HCT116 (cell line): Measurements from ENCODE around the gene MAP1LC3C. TPM values are rescaled to one million over a fixed set of nuclear protein-coding genes. Genes with fewer than 3 reads are reported as not detected.

Experiments
- ATAC-seq: fragments of 200-7000 bp; cut with Tn5 transposase; 2 replicates; pipeline ENCODE4 v1.9.1; 2020; ENCODE audit warnings: mild to moderate bottlenecking, moderate library complexity
- BruUV-seq: library from RNA; stranded (reverse); fragments of 400-500 nt; replicated peaks from 2 replicates; lab custom pipeline; 2021; lab: Mats Ljungman, UMichigan
- CTCF ChIA-PET: fragments of 300-600 bp; sonication (Branson Sonifier 250); formaldehyde crosslinking; loops from one replicate; lab custom pipeline; 2021; ENCODE audit warnings: antibody characterized with exemption; lab: Charles Lee
- POLR2A ChIA-PET: fragments of 300-600, 350-600 bp; sonication (Branson Sonifier 250); formaldehyde crosslinking; loops from one replicate; lab custom pipeline; 2021; ENCODE audit warnings: antibody characterized with exemption; lab: Charles Lee
- RAD21 ChIA-PET, 2 experiments: fragments of 300-600 bp; sonication (Branson Sonifier 250); formaldehyde crosslinking; loops; one replicate each; lab custom pipeline; 2023; ENCODE audit warnings: low total read pairs in 2 of 2; ENCODE audit not compliant: uncharacterized antibody in 2 of 2, unreplicated experiment in 2 of 2, low non-redundant PET in 1 of 2; lab: Charles Lee
- DNase-seq: peaks from one replicate; pipeline ENCODE4 v3.0.0-alpha.2; 2010; ENCODE audit warnings: low read depth, low spot score
- H2AFZ ChIP-seq: fragments of 200-600 bp; shearing (Covaris generic), sonication (generic); 2 replicates; pipeline ENCODE4 v1.6.1; 2017; ENCODE audit warnings: low read depth, mixed run types, mixed read lengths, antibody characterized with exemption, low read length; ENCODE audit not compliant: poor library complexity, severe bottlenecking
- H3K27ac ChIP-seq: 2 replicates; pipeline ENCODE4 v1.5.1; 2012; ENCODE audit warnings: low read depth, low read length
- H3K27me3 ChIP-seq: fragments of 200-600 bp; sonication (generic); 2 replicates; pipeline ENCODE4 v1.6.1; 2016; ENCODE audit warnings: mixed run types, low read length, mixed read lengths; ENCODE audit not compliant: insufficient read depth
- H3K36me3 ChIP-seq, 2 experiments: fragments of 200-500 bp in 1 of 2; fragments of 200-600 bp in 1 of 2; sonication (Bioruptor generic) in 1 of 2; sonication (generic) in 1 of 2; 2 replicates each; pipeline versions ENCODE4 v1.5.1 to v1.6.1; 2014 to 2016; ENCODE audit warnings: low read length in 2 of 2, inconsistent platforms in 1 of 2, mixed read lengths in 1 of 2, mixed run types in 1 of 2; ENCODE audit not compliant: insufficient read depth in 2 of 2, control insufficient read depth in 1 of 2
- H3K4me1 ChIP-seq, 2 experiments: fragments of 200-600 bp in 1 of 2; sonication (generic) in 1 of 2; 2 replicates each; pipeline versions ENCODE4 v1.5.1 to v1.6.1; 2012 to 2017; ENCODE audit warnings: low read length in 2 of 2, inconsistent platforms in 1 of 2, mild to moderate bottlenecking in 1 of 2, mixed read lengths in 1 of 2, mixed run types in 1 of 2, moderate library complexity in 1 of 2; ENCODE audit not compliant: insufficient read depth in 2 of 2, control insufficient read depth in 1 of 2
- H3K4me2 ChIP-seq: fragments of 200-600 bp; sonication (generic); 2 replicates; pipeline ENCODE4 v1.6.1; 2017; ENCODE audit warnings: mixed run types, low read length, mixed read lengths
- H3K4me3 ChIP-seq, 2 experiments: fragments of 200-600 bp in 1 of 2; sonication (generic) in 1 of 2; replicated peaks in 1 of 2; 2 replicates each; pipeline ENCODE4 v1.5.1; 2011 to 2016; ENCODE audit warnings: low read length in 2 of 2, control low read depth in 1 of 2, low read depth in 1 of 2, mild to moderate bottlenecking in 1 of 2, mixed read lengths in 1 of 2, mixed run types in 1 of 2
- H3K79me2 ChIP-seq: fragments of 200-600 bp; sonication (generic); 2 replicates; pipeline ENCODE4 v1.6.1; 2017; ENCODE audit warnings: mild to moderate bottlenecking, mixed run types, low read length, moderate library complexity, mixed read lengths; ENCODE audit not compliant: insufficient read depth
- H3K9ac ChIP-seq: fragments of 200-600 bp; sonication (generic); 2 replicates; pipeline ENCODE4 v1.6.1; 2016; ENCODE audit warnings: low read length, mixed read lengths
- H3K9me2 ChIP-seq: fragments of 200-600 bp; sonication (generic), shearing (Covaris generic); 2 replicates; pipeline ENCODE4 v1.6.1; 2017; ENCODE audit warnings: mixed run types, mild to moderate bottlenecking, moderate library complexity; ENCODE audit not compliant: insufficient read depth
- H3K9me3 ChIP-seq, 2 experiments: fragments of 200-500 bp in 1 of 2; fragments of 200-600 bp in 1 of 2; sonication (Bioruptor generic) in 1 of 2; sonication (generic) in 1 of 2; 2 replicates each; pipeline ENCODE4 v1.6.1; 2014 to 2017; ENCODE audit warnings: low read length in 2 of 2, mixed read lengths in 2 of 2, inconsistent platforms in 1 of 2, low read depth in 1 of 2, mild to moderate bottlenecking in 1 of 2, mixed run types in 1 of 2, moderate library complexity in 1 of 2; ENCODE audit not compliant: control insufficient read depth in 1 of 2, insufficient read depth in 1 of 2
- H4K20me1 ChIP-seq: fragments of 200-600 bp; sonication (generic), shearing (Covaris generic); 2 replicates; pipeline ENCODE4 v1.6.1; 2017; ENCODE audit warnings: mixed run types, mild to moderate bottlenecking, moderate library complexity; ENCODE audit not compliant: insufficient read depth
- CEBPB ChIP-seq: IDR thresholded peaks from 2 replicates; pipeline ENCODE4 v1.6.1; 2012; ENCODE audit warnings: low read depth
- FOSL1 ChIP-seq: IDR thresholded peaks from 2 replicates; pipeline ENCODE4 v1.6.1; 2012; ENCODE audit warnings: low read depth
- POLR2A ChIP-seq: IDR thresholded peaks from 2 replicates; pipeline ENCODE4 v1.7.0; 2011; ENCODE audit warnings: borderline replicate concordance; ENCODE audit not compliant: insufficient read depth, insufficient read length; ENCODE audit errors: extremely low read depth
- TCF7L2 ChIP-seq: IDR thresholded peaks from 2 replicates; pipeline ENCODE4 v1.7.0; 2011; ENCODE audit warnings: borderline replicate concordance, inconsistent platforms; ENCODE audit not compliant: insufficient read depth, insufficient read length; ENCODE audit errors: extremely low read depth
- YY1 ChIP-seq: IDR thresholded peaks from 2 replicates; pipeline ENCODE4 v1.6.1; 2011; ENCODE audit warnings: low read length, low read depth, moderate library complexity, mild to moderate bottlenecking; ENCODE audit not compliant: insufficient replicate concordance; ENCODE audit errors: extremely low read depth
- ZBTB33 ChIP-seq: IDR thresholded peaks from 2 replicates; pipeline ENCODE4 v1.6.1; 2011; ENCODE audit warnings: mild to moderate bottlenecking, low read length, moderate library complexity; ENCODE audit not compliant: insufficient replicate concordance; ENCODE audit errors: extremely low read depth
- intact Hi-C: fragments of 100-400 bp; cut with micrococcal nuclease; formaldehyde crosslinking; loops from 2 replicates; pipeline ENCODE4 v1.10.0; 2022
- total RNA-seq: library from RNA; stranded (reverse); gene quantifications from one replicate; pipeline ENCODE4 v1.2.1, GENCODE V29; 2021; ENCODE audit not compliant: unreplicated experiment
- TF ChIP-seq, protein P1 (sequence below): IDR thresholded peaks from 2 replicates; pipeline ENCODE4 v1.6.1; 2012; ENCODE audit warnings: low read depth

The MAP1LC3C gene
- total RNA-seq, 1 experiment from 2014 or later, result not detected

- Histone ChIP-seq H3K9ac (no peak overlapping the region), H2AFZ (no peak overlapping the region), H3K4me2 (no peak overlapping the region), H3K4me1 (no peaks in the 10 kb centered on the region), H3K27ac (no peak overlapping the region), H3K79me2 (no peaks in the 10 kb centered on the region), H3K36me3 (no peaks in the 10 kb centered on the region), H4K20me1 (no peaks in the 10 kb centered on the region), H3K4me3 (no peak overlapping the region), H3K9me3 (no peaks in the 10 kb centered on the region), H3K9me2 (no peaks in the 10 kb centered on the region), H3K27me3 (no peaks in the 10 kb centered on the region)
- CTCF ChIA-PET, result interaction anchor here (0.9 kb wide), 1 partner anchor 27 kb away, joined by 3 read pairs; the partner anchor contains the start of gene MAP1LC3C
- ATAC-seq (no peak), DNase-seq (no peak)
- intact Hi-C loops, result loop anchor here (10.0 kb wide), 1 partner anchor 439 kb away; no protein-coding TSS in a partner anchor
- RAD21 ChIA-PET, result no interaction called here
- TF ChIP-seq ZBTB33, result no peak
- TF ChIP-seq FOSL1, result no peak
- TF ChIP-seq, protein P1, sequence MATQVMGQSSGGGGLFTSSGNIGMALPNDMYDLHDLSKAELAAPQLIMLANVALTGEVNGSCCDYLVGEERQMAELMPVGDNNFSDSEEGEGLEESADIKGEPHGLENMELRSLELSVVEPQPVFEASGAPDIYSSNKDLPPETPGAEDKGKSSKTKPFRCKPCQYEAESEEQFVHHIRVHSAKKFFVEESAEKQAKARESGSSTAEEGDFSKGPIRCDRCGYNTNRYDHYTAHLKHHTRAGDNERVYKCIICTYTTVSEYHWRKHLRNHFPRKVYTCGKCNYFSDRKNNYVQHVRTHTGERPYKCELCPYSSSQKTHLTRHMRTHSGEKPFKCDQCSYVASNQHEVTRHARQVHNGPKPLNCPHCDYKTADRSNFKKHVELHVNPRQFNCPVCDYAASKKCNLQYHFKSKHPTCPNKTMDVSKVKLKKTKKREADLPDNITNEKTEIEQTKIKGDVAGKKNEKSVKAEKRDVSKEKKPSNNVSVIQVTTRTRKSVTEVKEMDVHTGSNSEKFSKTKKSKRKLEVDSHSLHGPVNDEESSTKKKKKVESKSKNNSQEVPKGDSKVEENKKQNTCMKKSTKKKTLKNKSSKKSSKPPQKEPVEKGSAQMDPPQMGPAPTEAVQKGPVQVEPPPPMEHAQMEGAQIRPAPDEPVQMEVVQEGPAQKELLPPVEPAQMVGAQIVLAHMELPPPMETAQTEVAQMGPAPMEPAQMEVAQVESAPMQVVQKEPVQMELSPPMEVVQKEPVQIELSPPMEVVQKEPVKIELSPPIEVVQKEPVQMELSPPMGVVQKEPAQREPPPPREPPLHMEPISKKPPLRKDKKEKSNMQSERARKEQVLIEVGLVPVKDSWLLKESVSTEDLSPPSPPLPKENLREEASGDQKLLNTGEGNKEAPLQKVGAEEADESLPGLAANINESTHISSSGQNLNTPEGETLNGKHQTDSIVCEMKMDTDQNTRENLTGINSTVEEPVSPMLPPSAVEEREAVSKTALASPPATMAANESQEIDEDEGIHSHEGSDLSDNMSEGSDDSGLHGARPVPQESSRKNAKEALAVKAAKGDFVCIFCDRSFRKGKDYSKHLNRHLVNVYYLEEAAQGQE, result no peak
- no peak for TF ChIP-seq YY1
- TF ChIP-seq POLR2A, result no peak
- TF ChIP-seq CEBPB, result no peak
- no peak for TF ChIP-seq TCF7L2
- POLR2A ChIA-PET, result no interaction called here
- no TSS peak for BruUV-seq
Observed at GRCh38 chr1:242025681-242026080, 26.8 kb upstream of the MAP1LC3C start.
